Activated CD8-positive, alpha-beta T cell treated with anti-CD3 and anti-CD28 coated beads for 36 hours (primary cell): ENCODE measurements around the gene RDH13. TPM values are rescaled to one million over a fixed set of nuclear protein-coding genes. Genes with fewer than 3 reads are reported as not detected.
"Not testable (repeated sequence)": the region's sequence is repeated elsewhere in the genome, so short reads cannot be mapped to it uniquely, and the experiment has no call there.

Experiments used
- ATAC-seq: fragments of 200-7000 bp; cut with Tn5 transposase; one replicate; pipeline ENCODE4 v1.10.0; 2021; ENCODE audit warnings: mild to moderate bottlenecking, moderate library complexity
- CTCF ChIA-PET: fragments of 350-600 bp; sonication (Branson Sonifier 250); formaldehyde crosslinking; loops from one replicate; lab custom pipeline; 2021; ENCODE audit warnings: antibody characterized with exemption; lab: Charles Lee
- POLR2A ChIA-PET: fragments of 350-600 bp; sonication (Branson Sonifier 250); formaldehyde crosslinking; loops from one replicate; lab custom pipeline; 2021; ENCODE audit warnings: antibody characterized with exemption; lab: Charles Lee
- DNase-seq: peaks from one replicate; pipeline ENCODE4 v3.0.0-alpha.2; 2020
- H3K27ac Mint-ChIP-seq: one replicate; pipeline ENCODE4 v1.8.0; 2021; ENCODE audit warnings: mild to moderate bottlenecking, mixed read lengths
- H3K27me3 Mint-ChIP-seq: one replicate; pipeline ENCODE4 v1.8.0; 2021; ENCODE audit warnings: mixed read lengths
- H3K36me3 Mint-ChIP-seq: one replicate; pipeline ENCODE4 v1.8.0; 2021; ENCODE audit warnings: low read depth, mixed read lengths
- H3K4me1 Mint-ChIP-seq: one replicate; pipeline ENCODE4 v1.8.0; 2021; ENCODE audit warnings: low read depth, mixed read lengths
- H3K4me3 Mint-ChIP-seq: one replicate; pipeline ENCODE4 v1.8.0; 2021; ENCODE audit warnings: mild to moderate bottlenecking, moderate library complexity, mixed read lengths
- H3K9me3 Mint-ChIP-seq: one replicate; pipeline ENCODE4 v1.8.0; 2021; ENCODE audit warnings: mixed read lengths
- CTCF ChIP-seq: fragments of 200-600 bp; IDR thresholded peaks from one replicate; pipeline ENCODE4 v1.8.0; 2022; ENCODE audit warnings: antibody characterized with exemption, mild to moderate bottlenecking
- intact Hi-C: fragments of 100-400 bp; cut with micrococcal nuclease; formaldehyde crosslinking; loops from one replicate; pipeline ENCODE4 v1.10.0; 2022
- total RNA-seq, 2 experiments: library from RNA; stranded (reverse); gene quantifications; one replicate each; pipeline ENCODE4 v1.2.3, GENCODE V29; 2021

RDH13 gene
- total RNA-seq, 2 experiments from 2014 or later, result 17.3 to 18.2 TPM

GRCh38 chr19:55041627-55042343 lies 21.2 kb downstream of the RDH13 start:
- ChIA-PET POLR2A (no interaction called here), CTCF (no interaction called here)
- intact Hi-C loops, result no loop called here
- ATAC-seq (peak; percentile 92), DNase-seq (peak; percentile 87)
- Mint-ChIP-seq H3K27me3 (no peaks in the 10 kb centered on the region), H3K9me3 (peaks cover 2% of the 10 kb centered on the region), H3K36me3 (peaks cover 45% of the 10 kb centered on the region), H3K4me3 (peak overlapping the region; percentile 60), H3K27ac (peak overlapping the region; percentile 88), H3K4me1 (peaks cover 30% of the 10 kb centered on the region)
- TF ChIP-seq CTCF, result no peak

GRCh38 chr19:55041244-55041626 lies 21.7 kb downstream of the RDH13 start:
- peaks cover 41% of the 10 kb centered on the region for H3K36me3 Mint-ChIP-seq
- peak overlapping the region; percentile 60 for H3K4me3 Mint-ChIP-seq
- no peak for ATAC-seq
- CTCF ChIA-PET, result no interaction called here
- intact Hi-C loops, result no loop called here
- POLR2A ChIA-PET, result no interaction called here
- no peak for TF ChIP-seq CTCF
- peak overlapping the region; percentile 88 for H3K27ac Mint-ChIP-seq
- H3K9me3 Mint-ChIP-seq, result peaks cover 2% of the 10 kb centered on the region
- no peaks in the 10 kb centered on the region for H3K27me3 Mint-ChIP-seq
- DNase-seq, result no peak
- H3K4me1 Mint-ChIP-seq, result peaks cover 30% of the 10 kb centered on the region

GRCh38 chr19:55040654-55041053 lies 22.3 kb downstream of the RDH13 start:
- DNase-seq, CTCF ChIA-PET, POLR2A ChIA-PET, H3K9me3 Mint-ChIP-seq, H3K27ac Mint-ChIP-seq, ATAC-seq, H3K27me3 Mint-ChIP-seq, intact Hi-C loops, H3K4me3 Mint-ChIP-seq: not testable (repeated sequence)
- H3K4me1 Mint-ChIP-seq, result peaks cover 30% of the 10 kb centered on the region
- peaks cover 41% of the 10 kb centered on the region for H3K36me3 Mint-ChIP-seq

- CTCF ChIA-PET, H3K9me3 Mint-ChIP-seq, intact Hi-C loops, H3K27ac Mint-ChIP-seq, H3K4me3 Mint-ChIP-seq, DNase-seq, ATAC-seq, H3K27me3 Mint-ChIP-seq, POLR2A ChIA-PET: not testable (repeated sequence)
- Mint-ChIP-seq H3K36me3 (peaks cover 16% of the 10 kb centered on the region), H3K4me1 (peaks cover 19% of the 10 kb centered on the region)
Observed at GRCh38 chr19:55037603-55038002, 25.3 kb downstream of the RDH13 start.

GRCh38 chr19:55036058-55036457 lies 26.9 kb downstream of the RDH13 start:
- H3K9me3 Mint-ChIP-seq, result peaks cover 2% of the 10 kb centered on the region
- H3K4me3 Mint-ChIP-seq, result no peak overlapping the region
- H3K27me3 Mint-ChIP-seq, result no peaks in the 10 kb centered on the region
- peaks cover 3% of the 10 kb centered on the region for H3K4me1 Mint-ChIP-seq
- intact Hi-C loops, result no loop called here
- ChIA-PET CTCF (no interaction called here), POLR2A (interaction anchor here (0.5 to 0.8 kb wide), 2 partner anchors 8 to 89 kb away, joined by 3 read pairs; partner anchors contain the start of gene NLRP7)
- ATAC-seq (no peak), DNase-seq (no peak)
- no peak for TF ChIP-seq CTCF
- no peak overlapping the region for H3K27ac Mint-ChIP-seq
- peaks cover 7% of the 10 kb centered on the region for H3K36me3 Mint-ChIP-seq

GRCh38 chr19:55034751-55035150 lies 28.2 kb downstream of the RDH13 start:
- H3K4me1 Mint-ChIP-seq, result peaks cover under 1% of the 10 kb centered on the region

GRCh38 chr19:55032976-55033643 lies 29.8 kb downstream of the RDH13 start:
- H3K27ac Mint-ChIP-seq, POLR2A ChIA-PET, DNase-seq, H3K36me3 Mint-ChIP-seq, ATAC-seq, intact Hi-C loops, H3K4me3 Mint-ChIP-seq, CTCF ChIA-PET, H3K9me3 Mint-ChIP-seq, H3K4me1 Mint-ChIP-seq, H3K27me3 Mint-ChIP-seq: not testable (repeated sequence)

More at GRCh38 chr19:55034751-55035150, 28.2 kb downstream of the RDH13 start:
- no peak for DNase-seq
- ChIA-PET CTCF (no interaction called here), POLR2A (no interaction called here)
- H3K27me3 Mint-ChIP-seq, result no peaks in the 10 kb centered on the region
- TF ChIP-seq CTCF, result no peak
- ATAC-seq, result no peak
- intact Hi-C loops, result no loop called here
- no peak overlapping the region for H3K4me3 Mint-ChIP-seq
- H3K27ac Mint-ChIP-seq, result no peak overlapping the region
- H3K9me3 Mint-ChIP-seq, result peaks cover under 1% of the 10 kb centered on the region
- H3K36me3 Mint-ChIP-seq, result peaks cover 2% of the 10 kb centered on the region
